Ramos (cell line): Measurements from ENCODE around the gene NEK5.

ENCODE experiments used
- in situ Hi-C: fragments of 300-500 bp; cut with MboI; formaldehyde crosslinking; loops from one replicate; pipeline ENCODE4 v1.14.3; 2022; ENCODE audit warnings: low sequenced_read_pairs; ENCODE audit not compliant: unreplicated experiment

The NEK5 gene

GRCh38 chr13:52022356-52022755 lies 106.5 kb downstream of the NEK5 start:
- in situ Hi-C loops, result no loop called here

GRCh38 chr13:52020191-52020590 lies 108.7 kb downstream of the NEK5 start:
- in situ Hi-C loops, result no loop called here

- in situ Hi-C loops, result no loop called here
Measured at GRCh38 chr13:52016296-52016695, 112.6 kb downstream of the NEK5 start.

GRCh38 chr13:52012512-52012836 lies 116.4 kb downstream of the NEK5 start:
- in situ Hi-C loops, result no loop called here

- in situ Hi-C loops, result no loop called here
Measured at GRCh38 chr13:52011632-52012511, 117.0 kb downstream of the NEK5 start, which contains the start of gene ALG11. Gene ALG11, plus strand, starts transcription at chr13:52012398. Its CDS starts 21 bp downstream, at chr13:52012419.

DNA sequence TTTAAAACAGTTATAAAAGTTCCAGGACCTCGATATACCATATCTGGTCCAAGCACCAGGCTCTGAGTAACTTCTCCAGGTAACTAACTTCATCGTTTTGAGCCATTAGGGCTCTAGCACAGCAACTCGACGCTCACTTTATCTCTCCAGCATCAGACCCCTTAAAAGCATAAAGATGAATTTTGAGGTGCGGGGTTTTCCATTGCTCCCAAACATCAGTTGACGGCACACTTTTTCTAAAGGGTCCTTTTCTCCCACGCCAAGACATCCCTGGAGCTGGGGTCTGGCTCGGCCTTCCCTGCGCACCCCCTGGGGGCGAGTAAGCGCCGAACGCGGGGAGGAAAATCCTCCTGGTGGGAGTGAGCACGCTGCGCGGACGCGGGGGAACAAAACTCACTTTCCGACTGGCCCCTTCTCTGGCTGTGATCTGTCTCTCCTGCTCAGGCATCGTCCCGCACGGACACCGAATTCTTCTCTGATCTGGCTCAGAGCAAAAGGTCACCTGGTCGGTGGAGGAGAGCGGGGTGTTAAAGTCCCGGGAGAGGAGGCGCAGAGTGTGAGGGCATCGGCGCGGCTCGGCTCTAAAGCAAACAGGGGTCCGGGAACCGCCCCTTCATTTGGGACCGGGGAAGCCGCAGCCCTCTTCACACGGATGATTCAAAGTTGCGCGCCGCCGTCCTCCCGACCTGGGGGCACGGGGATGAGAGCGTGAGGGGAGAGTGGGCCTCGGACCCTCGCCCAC lies 117.8 kb downstream of the NEK5 start, which contains the start of gene ATP7B:
ATP7B (minus strand) TSS at position 561 of the 742 bp plus-strand sequence; CDS start at position 448, 113 bp downstream.
- in situ Hi-C loops, result no loop called here

- in situ Hi-C loops, result loop anchor here (10.0 kb wide), 1 partner anchor 115 kb away; the partner anchor contains the start of gene NEK5
Measured at GRCh38 chr13:52009946-52010345, 118.9 kb downstream of the NEK5 start.

DNA sequence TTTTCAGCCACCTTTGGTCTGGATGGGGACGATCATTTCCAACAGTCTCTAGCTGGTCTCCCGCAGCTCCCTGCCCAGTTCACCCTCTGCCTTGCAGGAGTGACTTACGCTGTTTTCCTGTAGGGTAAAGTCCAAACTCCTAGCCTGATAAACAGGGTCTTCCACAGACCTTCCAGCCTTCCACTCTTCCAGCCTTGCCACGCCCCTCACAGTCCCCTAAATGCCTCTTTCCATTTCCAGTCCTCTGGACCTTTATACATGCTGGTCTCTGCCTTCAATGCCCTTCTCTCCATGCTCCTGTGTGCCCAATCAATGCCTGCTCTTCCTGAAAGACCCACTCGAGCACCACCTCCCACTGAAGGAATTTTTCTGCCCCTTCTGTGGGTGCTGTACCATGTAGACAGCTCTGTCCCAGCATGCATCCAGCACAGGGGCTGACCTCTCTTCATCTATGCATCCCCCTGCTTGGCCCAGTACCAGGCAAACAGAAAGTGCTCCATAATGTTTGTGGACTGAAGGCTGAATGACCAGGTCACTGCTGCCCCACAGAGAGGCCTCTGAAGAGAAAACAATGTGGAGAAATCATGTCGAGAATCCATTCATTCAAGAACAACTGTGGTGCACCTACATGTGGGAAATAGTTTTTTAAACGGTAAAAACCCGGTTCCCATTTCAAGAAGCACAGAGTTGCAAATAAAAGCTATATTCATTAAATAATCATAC lies 122.2 kb downstream of the NEK5 start:
- in situ Hi-C loops, result loop anchor here (10.0 kb wide), 1 partner anchor 118 kb away; the partner anchor contains the start of gene NEK5

DNA sequence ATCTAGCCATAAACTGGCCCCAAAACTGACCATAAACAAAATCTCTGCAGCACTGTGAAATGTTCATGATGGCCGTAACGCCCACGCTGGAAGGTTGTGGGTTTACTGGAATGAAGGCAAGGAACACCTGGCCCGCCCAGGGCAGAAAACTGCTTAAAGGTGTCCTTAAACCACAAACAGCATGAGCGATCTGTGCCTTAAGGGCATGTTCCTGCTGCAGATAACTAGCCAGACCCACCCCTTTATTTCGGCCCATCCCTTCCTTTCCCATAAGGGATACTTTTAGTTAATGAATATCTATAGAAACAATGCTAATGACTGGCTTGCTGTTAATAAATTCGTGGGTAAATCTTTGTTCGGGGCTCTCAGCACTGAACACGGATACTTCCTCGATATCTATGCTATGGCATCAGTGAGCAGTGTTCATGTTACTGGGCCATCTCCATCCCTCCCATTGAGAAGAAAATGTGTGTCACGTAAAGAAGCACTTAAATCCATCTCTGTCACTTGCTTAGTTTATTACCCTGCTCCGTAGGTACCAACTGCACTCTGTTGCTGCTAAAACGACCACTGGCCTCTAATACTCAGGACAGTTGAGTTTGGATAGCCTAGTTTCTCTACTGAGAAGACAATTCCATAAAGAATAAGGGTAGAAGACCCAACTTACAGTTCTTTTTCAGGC lies 122.9 kb downstream of the NEK5 start:
- in situ Hi-C loops, result loop anchor here (10.0 kb wide), 1 partner anchor 119 kb away; the partner anchor contains the start of gene NEK5

GRCh38 chr13:52004511-52005170 lies 124.2 kb downstream of the NEK5 start:
- in situ Hi-C loops, result loop anchor here (10.0 kb wide), 1 partner anchor 120 kb away; the partner anchor contains the start of gene NEK5

GRCh38 chr13:52003541-52003940 lies 125.3 kb downstream of the NEK5 start:
- in situ Hi-C loops, result loop anchor here (10.0 kb wide), 1 partner anchor 121 kb away; the partner anchor contains the start of gene NEK5

GRCh38 chr13:52002361-52002760 lies 126.5 kb downstream of the NEK5 start:
- in situ Hi-C loops, result loop anchor here (10.0 kb wide), 1 partner anchor 122 kb away; the partner anchor contains the start of gene NEK5

GRCh38 chr13:52001120-52001731 lies 127.6 kb downstream of the NEK5 start:
- in situ Hi-C loops, result loop anchor here (10.0 kb wide), 1 partner anchor 124 kb away; the partner anchor contains the start of gene NEK5

GRCh38 chr13:51999921-52000320 lies 129.0 kb downstream of the NEK5 start:
- in situ Hi-C loops, result loop anchor here (10.0 kb wide), 1 partner anchor 125 kb away; the partner anchor contains the start of gene NEK5

DNA sequence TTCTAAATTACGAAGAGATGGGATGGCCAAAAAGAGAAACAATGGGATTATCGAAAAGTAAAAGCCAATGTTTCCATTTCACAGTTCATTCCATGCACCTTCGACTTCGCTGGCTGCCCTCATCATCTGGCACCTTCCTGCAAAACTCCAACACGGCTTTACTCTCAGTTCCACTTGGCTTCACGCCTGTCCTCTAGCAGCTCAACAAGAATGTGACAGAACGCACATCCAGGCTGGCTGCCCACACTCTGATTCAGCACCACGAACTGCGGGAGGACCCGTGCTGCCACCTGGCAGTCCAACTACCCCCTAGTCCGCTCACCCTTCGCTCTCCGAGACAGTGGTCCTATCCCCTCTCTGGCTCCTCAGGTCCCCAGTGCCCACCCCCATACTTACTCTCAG lies 129.4 kb downstream of the NEK5 start:
- in situ Hi-C loops, result no loop called here

- in situ Hi-C loops, result no loop called here
Measured at GRCh38 chr13:51998723-51999509, 130.0 kb downstream of the NEK5 start.

DNA sequence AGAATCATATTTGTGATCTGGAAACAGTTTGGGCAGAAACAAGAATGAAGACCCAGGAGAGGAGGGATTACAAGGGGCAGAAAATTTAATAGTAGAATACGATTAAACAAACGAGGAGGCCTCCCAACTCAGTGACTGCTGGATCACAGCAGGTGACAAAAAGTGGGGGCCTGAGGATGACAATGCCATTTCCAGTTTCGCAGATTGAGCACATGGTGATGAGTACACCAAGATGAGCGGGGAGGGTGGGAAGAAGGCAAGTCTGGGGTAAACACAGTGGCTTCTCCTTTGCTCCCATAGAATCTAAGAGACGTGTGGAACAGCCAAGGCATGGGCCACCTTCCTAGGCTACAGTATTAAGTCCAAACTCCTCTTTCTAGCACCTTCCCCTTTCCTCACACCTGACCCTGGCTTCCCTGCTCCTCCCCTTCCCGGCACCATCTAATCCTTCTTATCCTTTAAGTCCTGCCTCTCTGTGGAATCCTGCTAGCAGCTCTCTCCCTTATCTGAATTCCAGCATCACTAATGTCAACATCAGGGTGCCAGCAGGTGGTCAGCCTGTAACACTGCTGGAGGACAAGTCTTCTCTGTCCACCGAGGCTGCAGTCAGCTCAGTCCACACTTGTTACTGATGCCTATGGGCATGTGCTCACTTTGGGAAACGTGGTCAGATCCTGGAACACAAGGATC lies 131.1 kb downstream of the NEK5 start:
- in situ Hi-C loops, result no loop called here
